Amygdala (tissue), 56 donors: Measurements from ENCODE around the gene NEK3.
"Not testable (repeated sequence)": the region's sequence is repeated elsewhere in the genome, so short reads cannot be mapped to it uniquely, and the experiment has no call there.

ENCODE experiments used
- DNase-seq, 56 donors: peaks; one replicate each; lab custom pipeline; 2025; lab: John Stamatoyannopoulos, UW

The NEK3 gene

DNA sequence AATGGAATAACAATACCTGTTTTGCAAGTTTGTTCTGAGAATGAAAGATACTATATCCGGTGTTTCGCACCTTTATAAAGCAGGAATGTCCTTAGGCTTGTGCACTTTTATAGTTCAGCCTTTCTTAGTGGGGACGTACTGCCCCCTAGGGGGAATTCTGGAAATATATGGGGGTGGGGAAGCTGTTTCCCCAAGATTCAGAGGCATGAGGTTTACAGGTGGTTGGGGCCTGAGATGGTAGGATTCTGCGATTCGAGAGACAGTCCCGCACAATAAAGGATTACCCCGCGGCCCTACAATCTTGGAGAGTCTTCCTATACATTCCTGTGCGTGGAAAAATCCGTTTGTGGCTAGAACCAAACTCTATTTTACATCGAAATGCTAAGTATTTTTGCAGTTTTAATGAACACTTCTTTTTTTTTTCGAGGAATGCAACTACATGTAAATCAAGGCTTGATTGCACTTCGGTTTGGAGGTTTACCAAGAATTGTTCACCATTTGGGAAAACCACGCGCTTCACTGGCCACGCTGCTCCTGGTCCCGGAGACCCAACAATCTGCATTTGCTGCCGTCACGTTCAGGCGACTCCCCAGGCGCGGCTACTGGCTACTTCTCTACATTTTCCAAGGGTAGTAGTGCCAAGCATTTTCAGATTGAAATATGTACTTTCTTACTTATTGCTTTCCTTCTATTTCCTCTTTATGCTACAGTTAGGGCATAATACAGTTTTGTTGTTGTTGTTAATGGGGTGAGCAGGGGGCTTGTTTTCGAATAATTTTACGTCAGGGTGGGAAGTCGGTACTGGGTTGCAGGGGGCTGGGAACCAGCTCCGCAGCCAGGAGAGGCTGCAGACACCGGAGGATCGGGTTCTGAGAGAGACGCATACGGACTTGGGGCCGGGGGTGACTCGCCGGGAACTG is 31.4 kb downstream of the NEK3 start:
- DNase-seq: peak in 42 of 56 donors; percentile 1 to 72 (median 24)

GRCh38 chr13:52127378-52127777 is 32.0 kb downstream of the NEK3 start:
- DNase-seq: no peak

DNA sequence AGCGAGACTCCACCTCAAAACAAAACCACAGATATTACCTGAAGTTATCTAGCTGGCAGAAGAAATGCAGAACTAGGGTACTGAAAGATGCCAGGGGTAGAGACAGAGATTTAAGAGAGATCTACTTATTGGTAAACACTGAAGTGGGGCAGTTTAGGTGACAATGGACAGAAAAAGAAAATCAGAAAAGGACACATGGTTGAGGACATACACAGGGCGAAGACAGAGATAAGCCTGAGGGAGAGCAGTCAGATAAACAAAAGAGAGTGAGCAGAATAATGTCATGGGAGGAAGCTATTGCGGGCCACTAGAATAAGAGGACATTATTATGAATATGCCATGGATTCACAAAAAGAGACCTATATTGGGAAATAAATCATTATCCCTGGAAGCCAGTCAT is 33.9 kb downstream of the NEK3 start:
- DNase-seq: no peak

GRCh38 chr13:52118595-52118994 is 40.8 kb downstream of the NEK3 start:
- DNase-seq: no peak

GRCh38 chr13:52118095-52118494 is 41.3 kb downstream of the NEK3 start:
- DNase-seq: no peak

DNA sequence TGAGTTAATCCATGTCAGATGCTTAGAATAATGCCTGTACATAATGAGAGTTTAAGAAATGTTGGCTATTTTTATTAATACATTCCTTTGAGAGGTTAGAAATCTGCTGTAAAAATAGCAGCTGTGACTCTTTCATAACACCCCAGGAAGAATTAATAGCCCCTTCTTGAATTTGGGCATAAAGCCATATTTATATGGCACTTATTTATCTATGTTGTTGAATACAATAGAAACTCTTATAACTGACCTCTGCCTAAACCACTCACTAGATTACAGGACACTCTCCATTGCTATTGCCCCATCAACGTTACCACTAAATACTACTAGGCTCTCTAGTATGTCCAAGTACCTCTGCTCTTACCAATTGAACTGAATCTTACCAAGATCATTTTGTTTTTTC is 46.8 kb downstream of the NEK3 start:
- no peak for DNase-seq

GRCh38 chr13:52109116-52109670 is 50.2 kb downstream of the NEK3 start:
- no peak for DNase-seq

- no peak for DNase-seq
Observed at GRCh38 chr13:52105841-52106240, 53.6 kb downstream of the NEK3 start.

DNA sequence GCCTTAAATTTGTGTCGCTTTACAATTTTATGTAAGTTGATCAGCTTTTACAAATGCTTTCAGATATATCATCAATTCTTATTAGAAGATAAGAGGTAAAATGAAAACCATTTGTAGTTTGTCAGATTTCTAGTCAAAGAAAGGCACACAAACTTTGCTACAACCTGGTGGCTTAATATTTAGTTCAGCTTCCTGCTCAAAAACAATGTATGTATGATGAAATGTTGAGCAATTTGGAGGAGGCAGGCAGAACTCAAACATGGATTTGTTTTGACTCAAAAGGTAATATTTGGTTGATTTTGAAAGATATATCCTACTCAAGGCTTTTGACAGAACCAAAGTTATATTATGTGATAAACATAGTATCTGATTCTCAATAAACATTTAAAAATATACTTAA is 54.8 kb downstream of the NEK3 start:
- DNase-seq: no peak

DNA sequence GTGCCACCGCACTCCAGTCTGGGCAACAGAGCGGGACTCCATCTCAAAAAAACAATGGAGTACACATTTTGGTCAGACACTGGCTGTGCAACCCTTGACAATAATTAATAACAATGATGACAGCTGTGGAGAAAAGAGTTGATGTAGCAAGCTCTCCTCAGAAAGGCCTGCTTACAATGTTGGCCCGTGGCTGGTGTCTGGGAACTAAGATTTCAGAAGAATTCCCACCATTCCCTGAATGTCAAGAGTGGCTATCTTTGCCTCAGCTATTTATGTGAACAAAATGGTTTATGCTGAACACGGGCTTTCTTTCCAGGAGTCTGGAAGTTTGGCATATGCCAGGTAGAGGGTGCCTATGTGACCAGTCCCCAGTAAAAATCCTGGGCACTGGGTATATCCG is 56.0 kb downstream of the NEK3 start:
- no peak for DNase-seq

DNA sequence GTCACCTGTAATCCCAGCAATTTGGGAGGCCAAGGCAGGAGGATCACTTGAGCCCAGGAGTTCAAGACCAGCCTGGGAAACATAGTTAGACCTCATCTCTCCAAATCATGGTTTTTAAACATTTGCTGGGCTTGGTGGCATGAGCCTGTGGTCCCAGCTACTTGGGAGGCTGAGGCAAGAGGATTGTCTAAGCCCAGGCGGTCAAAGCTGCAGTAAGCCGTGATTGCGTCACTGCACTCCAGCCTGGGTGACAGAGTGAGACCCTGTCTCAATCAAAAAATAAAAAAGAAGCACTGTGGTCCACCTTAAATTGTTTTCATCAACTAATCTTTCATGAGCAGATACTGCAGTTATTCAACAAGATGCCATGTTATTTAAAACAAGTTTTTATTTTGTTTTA is 57.0 kb downstream of the NEK3 start:
- DNase-seq: not testable (repeated sequence)

DNA sequence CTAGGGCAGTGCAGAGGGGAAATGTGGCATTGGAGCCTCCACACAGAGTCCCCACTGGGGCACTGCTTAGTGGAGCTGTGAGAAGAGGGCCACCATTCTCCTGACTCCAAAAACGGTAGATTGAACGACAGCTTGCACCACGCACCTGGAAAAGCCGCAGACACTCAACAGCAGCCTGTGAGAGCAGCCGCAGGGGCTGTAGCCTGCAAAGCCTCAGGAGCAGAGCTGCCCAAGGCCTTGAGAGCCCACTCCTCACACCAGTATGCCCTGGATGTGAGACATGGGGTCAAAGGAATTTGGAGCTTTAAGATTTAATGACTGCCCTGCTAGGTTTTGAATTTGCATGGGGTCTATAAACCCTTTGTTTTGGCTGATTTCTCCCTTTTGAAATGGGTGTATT is 62.2 kb downstream of the NEK3 start:
- no peak for DNase-seq

- DNase-seq: no peak
Observed at GRCh38 chr13:52096748-52097147, 62.6 kb downstream of the NEK3 start.

DNA sequence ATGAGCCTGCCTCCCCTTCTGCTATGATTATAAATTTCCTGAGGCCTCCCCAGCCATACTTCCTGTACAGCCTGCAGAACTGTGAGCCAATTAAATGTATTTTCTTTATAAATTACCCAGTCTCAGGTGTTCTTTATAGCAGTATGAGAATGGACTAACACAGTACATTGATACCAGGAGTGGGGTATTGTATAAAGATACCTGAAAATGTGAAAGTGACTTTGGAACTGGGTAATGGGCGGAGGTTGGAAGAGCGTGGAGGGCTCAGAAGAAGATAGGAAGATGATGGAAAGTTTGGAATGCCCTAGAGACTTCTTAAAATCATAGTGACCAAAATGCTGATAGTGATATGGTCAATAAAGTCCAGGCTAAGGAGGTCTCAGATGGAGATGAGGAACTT is 63.3 kb downstream of the NEK3 start:
- DNase-seq: no peak

DNA sequence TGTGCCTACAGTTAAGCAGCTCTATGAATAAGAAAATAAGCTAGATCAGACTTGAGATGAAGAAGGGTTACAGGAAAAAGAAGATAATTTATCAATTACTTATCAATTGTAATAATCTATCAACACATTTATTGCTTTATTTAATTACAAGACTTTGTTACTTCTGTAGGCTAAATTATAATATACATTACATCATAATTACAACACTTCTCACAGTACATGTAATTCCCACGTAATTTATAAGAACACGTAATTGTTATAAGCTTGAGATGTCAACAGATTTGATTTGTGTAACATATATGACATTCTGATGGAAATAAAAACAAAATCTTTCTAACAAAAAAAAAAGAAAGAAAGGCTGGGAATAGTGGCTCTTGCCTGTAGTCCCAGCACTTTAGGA is 67.3 kb downstream of the NEK3 start:
- DNase-seq: no peak

GRCh38 chr13:52091473-52091872 is 67.9 kb downstream of the NEK3 start:
- no peak for DNase-seq

- peak in 1 of 56 donors; percentile 7 for DNase-seq
Observed at GRCh38 chr13:52085421-52085820, 74.0 kb downstream of the NEK3 start.

GRCh38 chr13:52084981-52085380 is 74.4 kb downstream of the NEK3 start:
- not testable (repeated sequence) for DNase-seq
